K562 (cell line): ENCODE results near the gene MAGI3. TPM values are rescaled to one million over a fixed set of nuclear protein-coding genes. Genes with fewer than 3 reads are reported as not detected.

Source experiments
- ATAC-seq: fragments of 200-7000 bp; cut with Tn5 transposase; 3 replicates; pipeline ENCODE4 v1.9.1; 2020; ENCODE audit warnings: moderate library complexity
- BruUV-seq: library from RNA; stranded (reverse); fragments of 400-500 nt; replicated peaks from 2 replicates; lab custom pipeline; 2021; lab: Mats Ljungman, UMichigan
- CTCF ChIA-PET: fragments of 300-600 bp; formaldehyde crosslinking; extraction: SDS; loops from one replicate; lab custom pipeline; 2021; ENCODE audit warnings: low intra/inter-chr PET ratio; lab: Yijun Ruan, JAX
- POLR2A ChIA-PET: fragments of 300-600, 350-650 bp; sonication (Branson Sonifier 250); formaldehyde crosslinking; extraction: SDS; loops from one replicate; lab custom pipeline; 2021; ENCODE audit warnings: antibody characterized with exemption, inconsistent platforms; lab: Yijun Ruan, JAX
- DNase-seq, 4 experiments: peaks; one replicate each; pipeline versions ENCODE4 v3.0.0 to v3.0.0-alpha.2; 2011 to 2018; ENCODE audit warnings: low spot score in 3 of 4, mixed read lengths in 3 of 4; ENCODE audit errors: extremely low read depth in 1 of 4
- FAIRE-seq: peaks from 2 replicates; lab custom pipeline; 2011; peaks lifted over from hg19 to GRCh38; lab: Jason Lieb, UNC
- H2AFZ ChIP-seq: 2 replicates; pipeline ENCODE4 v1.6.0; 2011; ENCODE audit warnings: low read depth, low read length, control low read depth, inconsistent platforms
- H3K27ac ChIP-seq: fragments of 200-600 bp; 3 replicates; pipeline ENCODE4 v1.8.0; 2011; ENCODE audit warnings: low read depth, mild to moderate bottlenecking, control low read depth, inconsistent platforms, low read length, moderate library complexity, mixed read lengths; ENCODE audit errors: extremely low read depth
- H3K27me3 ChIP-seq, 2 experiments: fragments of 300-600 bp in 1 of 2; 2 replicates in 1 of 2; 3 replicates in 1 of 2; pipeline versions ENCODE4 v1.6.0 to v1.8.0; 2011; ENCODE audit warnings: inconsistent platforms in 2 of 2, low read length in 2 of 2, mild to moderate bottlenecking in 1 of 2, mixed read lengths in 1 of 2, moderate library complexity in 1 of 2; ENCODE audit not compliant: control insufficient read depth in 2 of 2, insufficient read depth in 2 of 2
- H3K36me3 ChIP-seq: fragments of 300-600 bp; 3 replicates; pipeline ENCODE4 v1.8.0; 2011; ENCODE audit warnings: mild to moderate bottlenecking, low read length, inconsistent platforms; ENCODE audit not compliant: control insufficient read depth, insufficient read depth
- H3K4me1 ChIP-seq, 2 experiments: fragments of 200-600 bp in 1 of 2; replicated peaks in 1 of 2; 2 replicates in 1 of 2; 3 replicates in 1 of 2; pipeline versions ENCODE4 v1.5.1 to v1.8.0; 2011; ENCODE audit warnings: inconsistent platforms in 2 of 2, low read length in 2 of 2, mild to moderate bottlenecking in 1 of 2, mixed read lengths in 1 of 2, moderate library complexity in 1 of 2; ENCODE audit not compliant: control insufficient read depth in 2 of 2, insufficient read depth in 2 of 2
- H3K4me2 ChIP-seq: 2 replicates; pipeline ENCODE4 v1.6.1; 2011; ENCODE audit warnings: low read length, control low read depth, inconsistent platforms, mixed read lengths; ENCODE audit not compliant: insufficient read depth
- H3K4me3 ChIP-seq: fragments of 200-600 bp; sonication (generic), shearing (Covaris generic); 2 replicates; pipeline ENCODE4 v1.5.1; 2016; ENCODE audit warnings: control low read depth, inconsistent platforms
- H3K79me2 ChIP-seq: fragments of 200-600 bp; 3 replicates; pipeline ENCODE4 v1.8.0; 2011; ENCODE audit warnings: low read length, inconsistent platforms; ENCODE audit not compliant: control insufficient read depth, insufficient read depth
- H3K9ac ChIP-seq, 2 experiments: 2 replicates each; pipeline versions ENCODE4 v1.6.0 to v1.6.1; 2011; ENCODE audit warnings: low read depth in 2 of 2, low read length in 2 of 2, control low read depth in 1 of 2, inconsistent platforms in 1 of 2, mild to moderate bottlenecking in 1 of 2, mixed read lengths in 1 of 2; ENCODE audit not compliant: insufficient read depth in 1 of 2
- H3K9me1 ChIP-seq: one replicate; pipeline ENCODE4 v1.6.0; 2011; ENCODE audit warnings: inconsistent platforms, mild to moderate bottlenecking, low read length, moderate library complexity; ENCODE audit not compliant: control insufficient read depth, insufficient read depth
- H3K9me3 ChIP-seq: replicated peaks from 2 replicates; pipeline ENCODE4 v1.5.1; 2011; ENCODE audit warnings: low read depth, low read length, inconsistent platforms; ENCODE audit not compliant: control insufficient read depth, insufficient read depth
- H4K20me1 ChIP-seq: replicated peaks from 2 replicates; pipeline ENCODE4 v1.6.1; 2011; ENCODE audit warnings: low read length, inconsistent platforms, mixed read lengths; ENCODE audit not compliant: control insufficient read depth, insufficient read depth
- AFF1 ChIP-seq, 2 experiments: fragments of 450-650 bp; IDR thresholded peaks; 2 replicates each; pipeline ENCODE4 v1.6.1; 2018; ENCODE audit warnings: mild to moderate bottlenecking in 2 of 2, low read depth in 1 of 2; ENCODE audit not compliant: partially characterized antibody in 2 of 2
- HDAC6 ChIP-seq: IDR thresholded peaks from 2 replicates; pipeline ENCODE4 v1.6.1; 2012; ENCODE audit warnings: low read depth, mild to moderate bottlenecking, control low read depth, inconsistent platforms, low read length, moderate library complexity
- HDAC8 ChIP-seq: fragments of 450-650 bp; IDR thresholded peaks from 2 replicates; pipeline ENCODE4 v1.6.1; 2016; ENCODE audit warnings: mild to moderate bottlenecking, missing genetic modification characterization, moderate library complexity, missing compliant biosample characterization
- MCM5 ChIP-seq: fragments of 450-650 bp; IDR thresholded peaks from 2 replicates; pipeline ENCODE4 v1.6.1; 2016; ENCODE audit warnings: low read depth
- MTA3 ChIP-seq: fragments of 450-650 bp; formaldehyde crosslinking; IDR thresholded peaks from 2 replicates; pipeline ENCODE4 v1.6.1; 2017; ENCODE audit warnings: mild to moderate bottlenecking, borderline replicate concordance
- PTTG1 ChIP-seq: fragments of 450-650 bp; IDR thresholded peaks from 2 replicates; pipeline ENCODE4 v1.6.1; 2016; ENCODE audit warnings: low read depth, mild to moderate bottlenecking, missing genetic modification characterization, missing compliant biosample characterization
- RBBP5 ChIP-seq: fragments of 200-600 bp; sonication (generic); IDR thresholded peaks from 2 replicates; pipeline ENCODE4 v1.6.1; 2012; ENCODE audit warnings: borderline replicate concordance, mild to moderate bottlenecking, low read length, control low read depth, inconsistent platforms; ENCODE audit not compliant: insufficient read depth, poor library complexity, severe bottlenecking
- SIRT6 ChIP-seq: IDR thresholded peaks from one replicate; pipeline ENCODE4 v1.6.1; 2012; ENCODE audit warnings: low read depth, mild to moderate bottlenecking, control low read depth, inconsistent platforms, low read length, moderate library complexity
- SP2 ChIP-seq: IDR thresholded peaks from 2 replicates; pipeline ENCODE4 v1.6.1; 2011; ENCODE audit warnings: mild to moderate bottlenecking, low read depth, low read length, moderate library complexity; ENCODE audit not compliant: poor library complexity, severe bottlenecking; ENCODE audit errors: extremely low read depth
- U2AF2 ChIP-seq: fragments of 200-400 bp; formaldehyde crosslinking; optimal IDR thresholded peaks from 2 replicates; pipeline ENCODE3; 2017; ENCODE audit warnings: low read depth, mild to moderate bottlenecking, low read length
- ZBTB11 ChIP-seq, 3 experiments: fragments of 200-800 bp in 1 of 3; fragments of 250-450 bp in 1 of 3; fragments of 450-650 bp in 1 of 3; sonication (Bioruptor Pico) in 1 of 3; sonication (Bioruptor generic) in 1 of 3; formaldehyde crosslinking in 1 of 3; IDR thresholded peaks; 2 replicates each; pipeline versions ENCODE4 v1.6.1 to v1.8.0; 2016 to 2022; ENCODE audit warnings: mild to moderate bottlenecking in 2 of 3, missing genetic modification characterization in 2 of 3, missing compliant biosample characterization in 1 of 3, moderate library complexity in 1 of 3
- ZNF384 ChIP-seq: IDR thresholded peaks from 2 replicates; pipeline ENCODE4 v1.6.1; 2012; ENCODE audit warnings: low read depth, low read length, improper control_type of control experiment
- ZNF668 ChIP-seq: fragments of 250-450 bp; sonication (Bioruptor Pico); IDR thresholded peaks from 2 replicates; pipeline ENCODE4 v1.8.0; 2022; ENCODE audit warnings: mild to moderate bottlenecking, inconsistent platforms
- WGBS: fragments of 100-300 bp; shearing (Covaris generic); methylation state at CpG from one replicate; pipeline ENCODE4 v1.1.6; 2016; ENCODE audit warnings: low coverage, mixed read lengths; ENCODE audit not compliant: insufficient coverage; ENCODE audit errors: missing lambda C conversion rate; 5-methylcytosine and 5-hydroxymethylcytosine counted together
- in situ Hi-C: fragments of 300-500 bp; cut with MboI; formaldehyde crosslinking; loops from 4 replicates; pipeline ENCODE4 v1.15.0; 2018; ENCODE audit warnings: inconsistent platforms, mixed read lengths
- intact Hi-C: fragments of 100-400 bp; cut with micrococcal nuclease; formaldehyde crosslinking; loops from 2 replicates; pipeline ENCODE4 v1.14.2; 2022
- polyA plus RNA-seq, 8 experiments: library from polyadenylated mRNA; depleted of rRNA in 4 of 8; stranded (reverse) in 5 of 8; unstranded in 3 of 8; fragments of >200 nt; fragmentation: Nextera tagmentation in 2 of 8; fragmentation: Illumina TruSeq in 1 of 8; extraction: Ambion mirVana in 2 of 8; extraction: Trizol in 1 of 8; gene quantifications; 2 replicates each; pipeline versions ENCODE4 v1.2.1 to v1.2.3, GENCODE V29; 2011 to 2014; ENCODE audit warnings: inconsistent platforms in 1 of 8, missing spikeins in 1 of 8
- total RNA-seq, 7 experiments: library from RNA; depleted of rRNA in 6 of 7; stranded (reverse); fragments of >200 nt in 6 of 7; fragmentation: Illumina TruSeq in 2 of 7; extraction: Trizol in 2 of 7; gene quantifications; 2 replicates each; pipeline versions ENCODE4 v1.2.1 to v1.2.3, GENCODE V29; 2011 to 2021; ENCODE audit warnings: low replicate concordance in 1 of 7

MAGI3 gene
- total and polyA plus RNA-seq, 9 of the 15 experiments (the other 6 are each of a cell fraction or from before 2014, with no cell fraction given) = 1.0 to 8.6 (median 5.5) TPM

- TF ChIP-seq HDAC8 (tag) (no peak), SIRT6 (no peak), PTTG1 (tag) (no peak), ZNF384 (no peak), SP2 (no peak)
These were observed 274.8 kb downstream of the MAGI3 start (continued) for GRCh38 chr1:113665071-113665470.

GRCh38 chr1:113666126-113666525 is 275.8 kb downstream of the MAGI3 start:
- no peaks in the 10 kb centered on the region for H4K20me1 ChIP-seq
- no peaks in the 10 kb centered on the region for H3K36me3 ChIP-seq
- no peak overlapping the region for H3K4me2 ChIP-seq
- no peaks in the 10 kb centered on the region for H3K4me1 ChIP-seq
- no peak for ATAC-seq
- FAIRE-seq = no peak
- H2AFZ ChIP-seq = no peak overlapping the region
- ChIA-PET CTCF (interaction anchor here (0.6 kb wide), 1 partner anchor 18 kb away, joined by 3 read pairs; no protein-coding TSS in a partner anchor), POLR2A (no interaction called here)
- H3K9me3 ChIP-seq = no peaks in the 10 kb centered on the region
- in situ Hi-C loops = no loop called here
- no peak overlapping the region for H3K27ac ChIP-seq
- no peak overlapping the region for H3K4me3 ChIP-seq
- no peak for DNase-seq
- no peaks in the 10 kb centered on the region for H3K79me2 ChIP-seq
- no peak overlapping the region for H3K9ac ChIP-seq
- intact Hi-C loops = no loop called here
- H3K9me1 ChIP-seq = no peaks in the 10 kb centered on the region
- 2% methylated on average over 2 of the region's 2 CpGs for WGBS
- no peaks in the 10 kb centered on the region for H3K27me3 ChIP-seq
- no TSS peak for BruUV-seq
- TF ChIP-seq RBBP5 (no peak), MCM5 (no peak), ZNF668 (no peak), AFF1 (IDR thresholded peaks at IDR 0.05; ENCODE audit: low read depth in 1 of 2, partially characterized antibody in 2 of 2) (no peak), MTA3 (no peak), HDAC6 (no peak), ZBTB11 (CRISPR knock-in tag; IDR thresholded peaks at IDR 0.05) (no peak), U2AF2 (no peak)
